Dendritic cell treated with granulocyte-macrophage colony-stimulating factor and Interleukin-4, amounts not matched to agents 40 ng/mL and 50 ng/mL, for 4 days (primary cell): ENCODE data around the gene UBA7.
A peak's percentile ranks its signal among the peaks of the same experiment; 100 is the strongest.
"Not testable (repeated sequence)": the region's sequence is repeated elsewhere in the genome, so short reads cannot be mapped to it uniquely, and the experiment has no call there.

ENCODE experiments used
- H3K27ac Mint-ChIP-seq: one replicate; pipeline ENCODE4 v1.8.0; 2022; ENCODE audit warnings: mild to moderate bottlenecking, mixed read lengths
- H3K27me3 Mint-ChIP-seq: one replicate; pipeline ENCODE4 v1.8.0; 2022; ENCODE audit warnings: mild to moderate bottlenecking, mixed read lengths
- H3K36me3 Mint-ChIP-seq: one replicate; pipeline ENCODE4 v1.8.0; 2022; ENCODE audit warnings: low read depth, mixed read lengths
- H3K4me1 Mint-ChIP-seq: one replicate; pipeline ENCODE4 v1.8.0; 2022; ENCODE audit warnings: low read depth, mixed read lengths
- H3K4me3 Mint-ChIP-seq: one replicate; pipeline ENCODE4 v1.8.0; 2022; ENCODE audit warnings: mild to moderate bottlenecking, moderate library complexity, mixed read lengths
- H3K9me3 Mint-ChIP-seq: one replicate; pipeline ENCODE4 v1.8.0; 2022; ENCODE audit warnings: mixed read lengths
- intact Hi-C: fragments of 100-400 bp; cut with micrococcal nuclease; formaldehyde crosslinking; loops from one replicate; pipeline ENCODE4 v1.15.0; 2022

The UBA7 gene

DNA sequence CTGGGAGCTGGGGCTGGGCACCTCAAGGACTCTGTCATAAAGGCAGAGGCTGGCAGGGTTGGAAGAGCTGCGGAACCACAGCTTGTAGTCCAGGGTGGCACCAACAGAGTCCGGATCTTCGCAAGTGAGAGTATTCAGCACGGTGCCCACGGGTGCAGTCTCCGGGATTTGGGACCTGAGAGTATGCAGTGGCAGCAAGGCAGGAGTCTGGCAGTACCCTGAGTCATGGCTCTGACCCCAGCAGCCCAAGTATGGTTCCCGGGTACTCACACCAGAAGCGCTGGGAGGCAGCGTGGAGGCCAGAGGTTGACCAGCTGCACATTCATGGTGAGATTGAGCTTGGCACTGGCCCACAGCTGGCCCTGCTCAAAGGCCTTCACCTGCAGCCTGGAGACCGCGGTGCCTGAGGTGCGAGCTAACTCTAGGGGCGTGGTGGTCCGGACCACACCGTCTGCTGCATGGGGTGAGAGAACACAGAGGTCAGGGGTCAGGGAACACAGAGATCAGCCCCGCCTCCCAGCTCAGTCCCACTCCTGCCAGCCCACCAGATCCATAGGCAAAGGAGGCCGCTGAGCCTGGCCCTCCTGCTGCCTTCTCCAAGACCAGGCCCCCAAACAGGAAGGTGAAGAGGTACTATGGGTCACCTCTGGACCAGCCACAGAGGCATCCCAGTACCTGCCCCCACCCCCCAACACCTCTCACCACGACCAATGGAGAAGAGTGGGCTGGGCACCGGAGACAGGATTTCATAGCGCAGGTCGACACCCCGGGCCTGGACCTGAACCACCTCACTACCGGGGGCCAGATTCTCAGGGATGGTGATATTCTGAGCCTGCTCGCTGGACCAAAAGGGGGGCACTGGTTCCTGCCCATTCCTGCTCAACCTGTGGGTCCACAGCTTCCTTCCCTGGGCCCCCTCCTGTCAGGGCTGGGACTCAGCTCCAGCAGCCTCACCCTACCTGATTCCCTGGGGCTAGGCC, 18.5 kb downstream of the UBA7 start:
- intact Hi-C loops = no loop called here
- Mint-ChIP-seq H3K27me3 (peaks cover 1% of the 10 kb centered on the region), H3K9me3 (no peaks in the 10 kb centered on the region), H3K4me1 (peaks cover 7% of the 10 kb centered on the region), H3K27ac (no peak overlapping the region), H3K4me3 (no peak overlapping the region), H3K36me3 (no peaks in the 10 kb centered on the region)

GRCh38 chr3:49794431-49794830, 19.3 kb downstream of the UBA7 start:
- no peak overlapping the region for H3K27ac Mint-ChIP-seq
- H3K4me1 Mint-ChIP-seq = peaks cover 7% of the 10 kb centered on the region
- no peak overlapping the region for H3K4me3 Mint-ChIP-seq
- intact Hi-C loops = no loop called here
- H3K36me3 Mint-ChIP-seq = no peaks in the 10 kb centered on the region
- H3K27me3 Mint-ChIP-seq = peaks cover 5% of the 10 kb centered on the region
- H3K9me3 Mint-ChIP-seq = no peaks in the 10 kb centered on the region

GRCh38 chr3:49793486-49794085, 20.2 kb downstream of the UBA7 start:
- Mint-ChIP-seq H3K27ac (no peak overlapping the region), H3K4me1 (peaks cover 7% of the 10 kb centered on the region), H3K36me3 (no peaks in the 10 kb centered on the region), H3K4me3 (no peak overlapping the region), H3K9me3 (no peaks in the 10 kb centered on the region), H3K27me3 (peaks cover 4% of the 10 kb centered on the region)
- intact Hi-C loops = no loop called here

- intact Hi-C loops = no loop called here
- H3K4me1 Mint-ChIP-seq = peaks cover 7% of the 10 kb centered on the region
- no peak overlapping the region for H3K27ac Mint-ChIP-seq
- no peaks in the 10 kb centered on the region for H3K9me3 Mint-ChIP-seq
- no peaks in the 10 kb centered on the region for H3K36me3 Mint-ChIP-seq
- H3K27me3 Mint-ChIP-seq = peaks cover 4% of the 10 kb centered on the region
- no peak overlapping the region for H3K4me3 Mint-ChIP-seq
Observed at GRCh38 chr3:49792371-49793150, 21.2 kb downstream of the UBA7 start.

DNA sequence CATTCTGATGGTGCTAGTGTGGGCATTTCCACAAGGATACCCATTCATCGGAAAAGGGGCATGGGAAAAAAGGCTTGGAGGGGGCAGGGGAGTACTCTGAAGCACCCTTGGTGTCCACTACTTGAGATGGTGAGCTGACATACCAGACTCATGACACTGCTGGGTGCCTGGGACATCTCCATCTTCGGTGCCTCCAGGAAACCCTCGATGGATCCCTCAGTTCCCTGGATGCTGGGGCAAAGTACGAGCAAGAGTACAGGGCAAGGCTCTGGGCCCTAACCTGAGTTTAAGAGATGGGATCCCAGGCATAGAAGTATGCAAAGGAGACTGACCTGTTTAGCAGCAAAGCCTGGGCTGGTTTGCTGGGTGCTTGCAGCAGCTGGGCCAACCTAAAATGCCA, 22.2 kb downstream of the UBA7 start:
- no peaks in the 10 kb centered on the region for H3K9me3 Mint-ChIP-seq
- H3K36me3 Mint-ChIP-seq = no peaks in the 10 kb centered on the region
- no peak overlapping the region for H3K4me3 Mint-ChIP-seq
- H3K4me1 Mint-ChIP-seq = peaks cover 9% of the 10 kb centered on the region
- intact Hi-C loops = no loop called here
- peaks cover 4% of the 10 kb centered on the region for H3K27me3 Mint-ChIP-seq
- H3K27ac Mint-ChIP-seq = no peak overlapping the region

GRCh38 chr3:49790626-49791411, 22.9 kb downstream of the UBA7 start:
- no peaks in the 10 kb centered on the region for H3K9me3 Mint-ChIP-seq
- H3K4me3 Mint-ChIP-seq = no peak overlapping the region
- no peak overlapping the region for H3K27ac Mint-ChIP-seq
- peaks cover 9% of the 10 kb centered on the region for H3K4me1 Mint-ChIP-seq
- no peaks in the 10 kb centered on the region for H3K36me3 Mint-ChIP-seq
- H3K27me3 Mint-ChIP-seq = peaks cover 4% of the 10 kb centered on the region
- intact Hi-C loops = no loop called here

DNA sequence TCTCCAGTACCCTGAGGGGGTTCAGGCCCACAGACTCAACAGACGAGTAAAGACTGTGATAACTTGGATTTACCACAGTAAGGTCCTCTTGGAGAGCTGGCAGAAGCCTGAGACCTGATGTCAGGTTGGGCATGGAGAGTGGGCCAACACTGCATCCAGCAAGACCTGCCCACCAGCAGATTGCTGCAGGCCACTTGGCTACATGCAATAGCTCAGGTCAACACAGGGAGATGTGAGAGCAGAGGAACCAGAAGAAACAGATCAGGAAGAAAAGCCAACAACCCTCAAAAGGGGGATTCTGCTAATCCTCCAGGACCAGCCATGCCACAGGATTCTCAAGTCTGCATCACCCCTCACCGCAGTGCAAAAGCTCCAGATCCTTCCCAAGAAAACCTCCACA, 25.7 kb downstream of the UBA7 start:
- Mint-ChIP-seq H3K9me3 (no peaks in the 10 kb centered on the region), H3K27me3 (peaks cover 4% of the 10 kb centered on the region), H3K4me3 (no peak overlapping the region), H3K27ac (no peak overlapping the region), H3K4me1 (peaks cover 20% of the 10 kb centered on the region), H3K36me3 (peaks cover 19% of the 10 kb centered on the region)
- intact Hi-C loops = loop anchor here (10.0 kb wide), 1 partner anchor 63 kb away; the partner anchor contains the start of gene GMPPB

DNA sequence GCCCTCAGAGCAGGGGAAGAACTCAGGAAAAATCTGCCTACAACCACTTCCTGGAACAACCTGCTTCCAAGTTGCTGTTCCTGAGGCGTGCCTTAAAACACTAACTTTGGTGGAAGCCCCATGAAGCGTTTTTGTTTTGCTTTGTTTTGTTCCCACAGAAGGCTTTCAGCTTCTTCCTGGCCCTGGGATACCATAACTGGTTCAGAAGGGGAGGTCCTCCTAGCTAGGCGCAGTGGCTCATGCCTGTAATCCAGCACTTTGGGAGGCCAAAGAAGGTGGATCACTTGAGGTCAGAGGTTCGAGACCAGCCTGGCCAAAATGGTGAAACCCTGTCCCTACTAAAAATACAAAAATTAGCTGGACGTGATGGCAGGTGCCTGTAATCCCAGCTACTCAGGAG, 26.2 kb downstream of the UBA7 start:
- Mint-ChIP-seq H3K27me3 (peaks cover 4% of the 10 kb centered on the region), H3K4me1 (peaks cover 20% of the 10 kb centered on the region)
- intact Hi-C loops = loop anchor here (10.0 kb wide), 1 partner anchor 63 kb away; the partner anchor contains the start of gene GMPPB

GRCh38 chr3:49787182-49787464, 26.6 kb downstream of the UBA7 start:
- peaks cover 28% of the 10 kb centered on the region for H3K36me3 Mint-ChIP-seq
- intact Hi-C loops = loop anchor here (10.0 kb wide), 1 partner anchor 62 kb away; the partner anchor contains the start of gene GMPPB
- H3K9me3 Mint-ChIP-seq = no peaks in the 10 kb centered on the region
- peak overlapping the region; percentile 94 for H3K27ac Mint-ChIP-seq
- H3K4me3 Mint-ChIP-seq = peak overlapping the region; percentile 85
- peaks cover 24% of the 10 kb centered on the region for H3K4me1 Mint-ChIP-seq
- H3K27me3 Mint-ChIP-seq = peaks cover 4% of the 10 kb centered on the region

More for the DNA sequence above, 26.2 kb downstream of the UBA7 start:
- H3K27ac Mint-ChIP-seq = peak overlapping the region; percentile 94
- no peak overlapping the region for H3K4me3 Mint-ChIP-seq
- H3K36me3 Mint-ChIP-seq = peaks cover 24% of the 10 kb centered on the region
- no peaks in the 10 kb centered on the region for H3K9me3 Mint-ChIP-seq

- peaks cover 25% of the 10 kb centered on the region for H3K4me1 Mint-ChIP-seq
- peaks cover 30% of the 10 kb centered on the region for H3K36me3 Mint-ChIP-seq
- peak within 1 kb of the TSS; percentile 94 for H3K27ac Mint-ChIP-seq
- intact Hi-C loops = loop anchor here (10.0 kb wide), 1 partner anchor 62 kb away; the partner anchor contains the start of gene GMPPB
- H3K9me3 Mint-ChIP-seq = no peaks in the 10 kb centered on the region
- H3K27me3 Mint-ChIP-seq = peaks cover 4% of the 10 kb centered on the region
- H3K4me3 Mint-ChIP-seq = peak within 1 kb of the TSS; percentile 85
Observed at GRCh38 chr3:49786357-49787181, 27.2 kb downstream of the UBA7 start, which contains the start of gene IP6K1. Gene IP6K1, minus strand, starts transcription at chr3:49786542. Its CDS starts 38,502 bp downstream, at chr3:49748040.

- Mint-ChIP-seq H3K27ac (peak overlapping the region; percentile 94), H3K4me3 (peak overlapping the region; percentile 85), H3K27me3 (peaks cover 4% of the 10 kb centered on the region), H3K36me3 (peaks cover 38% of the 10 kb centered on the region), H3K4me1 (peaks cover 33% of the 10 kb centered on the region), H3K9me3 (no peaks in the 10 kb centered on the region)
- intact Hi-C loops = loop anchor here (10.0 kb wide), 1 partner anchor 61 kb away; the partner anchor contains the start of gene GMPPB
Observed at GRCh38 chr3:49785565-49786356, 28.0 kb downstream of the UBA7 start.

DNA sequence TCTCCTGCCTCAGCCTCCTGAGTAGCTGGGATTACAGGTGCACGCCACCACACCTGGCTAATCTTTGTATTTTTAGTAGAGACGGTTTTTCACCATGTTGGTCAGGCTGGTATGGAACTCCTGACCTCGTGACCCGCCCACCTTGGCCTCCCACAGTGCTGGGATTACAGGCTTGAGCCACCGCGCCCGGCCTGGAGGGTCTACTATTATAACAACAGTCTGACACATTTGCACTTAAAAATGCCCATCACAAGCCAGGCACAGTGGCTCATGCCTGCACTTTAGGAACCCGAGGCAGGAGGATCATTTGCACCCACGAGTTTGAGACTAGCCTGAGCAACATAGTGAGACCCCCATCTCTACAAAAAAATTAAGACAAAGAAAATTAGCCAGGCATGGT, 31.5 kb downstream of the UBA7 start:
- Mint-ChIP-seq H3K36me3 (peaks cover 70% of the 10 kb centered on the region), H3K4me1 (peaks cover 50% of the 10 kb centered on the region)
- H3K27me3 Mint-ChIP-seq, H3K4me3 Mint-ChIP-seq, H3K27ac Mint-ChIP-seq, H3K9me3 Mint-ChIP-seq: not testable (repeated sequence)
- intact Hi-C loops = loop anchor here (10.0 kb wide), 1 partner anchor 57 kb away; the partner anchor contains the start of gene GMPPB
